Neural progenitor cell (in vitro differentiated cells): Measurements from ENCODE around the gene ZNF354B.
"Not testable (repeated sequence)": the region's sequence is repeated elsewhere in the genome, so short reads cannot be mapped to it uniquely, and the experiment has no call there.

Source experiments
- CTCF ChIP-seq: fragments of 200-600 bp; sonication (generic); IDR thresholded peaks from 2 replicates; pipeline ENCODE4 v1.5.1; 2017; ENCODE audit warnings: antibody characterized with exemption, mild to moderate bottlenecking
- EZH2 ChIP-seq: fragments of 200-600 bp; sonication (generic); IDR thresholded peaks from 2 replicates; pipeline ENCODE4 v1.6.1; 2017; ENCODE audit warnings: antibody characterized with exemption, mild to moderate bottlenecking, moderate library complexity
- EZH2phosphoT487 ChIP-seq: fragments of 200-600 bp; sonication (generic); IDR thresholded peaks from 2 replicates; pipeline ENCODE4 v1.6.1; 2017; ENCODE audit warnings: antibody characterized with exemption

DNA sequence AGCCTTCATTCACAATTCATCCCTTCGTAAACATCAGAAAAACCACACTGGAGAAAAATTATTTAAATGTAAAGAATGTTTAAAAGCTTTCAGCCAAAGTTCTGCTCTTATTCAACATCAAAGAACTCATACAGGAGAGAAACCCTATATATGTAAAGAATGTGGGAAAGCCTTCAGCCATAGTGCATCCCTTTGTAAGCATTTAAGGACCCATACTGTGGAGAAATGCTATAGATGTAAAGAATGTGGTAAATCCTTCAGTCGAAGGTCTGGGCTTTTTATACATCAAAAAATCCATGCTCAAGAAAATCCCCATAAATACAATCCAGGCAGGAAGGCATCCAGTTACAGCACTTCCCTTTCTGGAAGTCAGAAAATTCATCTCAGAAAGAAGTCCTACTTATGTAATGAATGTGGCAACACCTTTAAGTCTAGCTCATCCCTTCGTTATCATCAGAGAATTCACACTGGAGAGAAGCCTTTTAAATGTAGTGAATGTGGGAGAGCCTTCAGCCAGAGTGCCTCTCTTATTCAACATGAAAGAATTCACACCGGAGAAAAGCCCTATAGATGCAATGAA lies 23.5 kb downstream of the ZNF354B start:
- TF ChIP-seq CTCF, EZH2, EZH2phosphoT487: not testable (repeated sequence)
